ENCODE results near the gene LMF1.

Gene LMF1

DNA sequence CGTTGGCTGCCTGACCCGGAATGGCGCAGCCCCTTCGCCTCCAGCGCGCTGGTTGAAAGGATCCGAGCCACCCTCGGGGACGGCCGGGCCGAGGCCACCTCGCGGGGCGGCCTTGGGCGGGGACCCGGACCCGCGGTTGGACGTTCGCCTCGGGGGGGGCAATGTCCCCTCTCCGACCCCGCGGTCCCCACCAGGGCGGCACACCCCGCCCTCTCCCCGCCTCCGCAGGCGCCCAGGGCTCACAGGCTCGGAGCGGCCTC, 9.7 kb upstream of the LMF1 start:
- Histone ChIP-seq H3K4me2 (ENCODE audit: low read length) (peak overlapping the region; percentile 66), H3K27ac (no peak overlapping the region), H3K27me3 (ENCODE audit: control insufficient read depth, insufficient read depth, low read length) (no peaks in the 10 kb centered on the region), H3K4me1 (no peaks in the 10 kb centered on the region), H3K36me3 (ENCODE audit: control insufficient read depth, insufficient read depth, low read length) (no peaks in the 10 kb centered on the region), H3K79me2 (no peaks in the 10 kb centered on the region), H2AFZ (peak overlapping the region; percentile 25), H3K4me3 (ENCODE audit: low read depth, low read length) (no peak overlapping the region), H3K9ac (no peak overlapping the region), H3K9me3 (ENCODE audit: control insufficient read depth, low read length) (no peaks in the 10 kb centered on the region)
- TF ChIP-seq, protein P1, sequence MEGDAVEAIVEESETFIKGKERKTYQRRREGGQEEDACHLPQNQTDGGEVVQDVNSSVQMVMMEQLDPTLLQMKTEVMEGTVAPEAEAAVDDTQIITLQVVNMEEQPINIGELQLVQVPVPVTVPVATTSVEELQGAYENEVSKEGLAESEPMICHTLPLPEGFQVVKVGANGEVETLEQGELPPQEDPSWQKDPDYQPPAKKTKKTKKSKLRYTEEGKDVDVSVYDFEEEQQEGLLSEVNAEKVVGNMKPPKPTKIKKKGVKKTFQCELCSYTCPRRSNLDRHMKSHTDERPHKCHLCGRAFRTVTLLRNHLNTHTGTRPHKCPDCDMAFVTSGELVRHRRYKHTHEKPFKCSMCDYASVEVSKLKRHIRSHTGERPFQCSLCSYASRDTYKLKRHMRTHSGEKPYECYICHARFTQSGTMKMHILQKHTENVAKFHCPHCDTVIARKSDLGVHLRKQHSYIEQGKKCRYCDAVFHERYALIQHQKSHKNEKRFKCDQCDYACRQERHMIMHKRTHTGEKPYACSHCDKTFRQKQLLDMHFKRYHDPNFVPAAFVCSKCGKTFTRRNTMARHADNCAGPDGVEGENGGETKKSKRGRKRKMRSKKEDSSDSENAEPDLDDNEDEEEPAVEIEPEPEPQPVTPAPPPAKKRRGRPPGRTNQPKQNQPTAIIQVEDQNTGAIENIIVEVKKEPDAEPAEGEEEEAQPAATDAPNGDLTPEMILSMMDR (IDR thresholded peaks at IDR 0.05): no peak

GRCh38 chr16:979859-980594, 9.2 kb upstream of the LMF1 start:
- H2AFZ ChIP-seq: peak overlapping the region; percentile 25
- H3K79me2 ChIP-seq: no peaks in the 10 kb centered on the region
- H3K4me1 ChIP-seq: no peaks in the 10 kb centered on the region
- no peaks in the 10 kb centered on the region for H3K36me3 ChIP-seq (ENCODE audit: control insufficient read depth, insufficient read depth, low read length)
- no peaks in the 10 kb centered on the region for H3K27me3 ChIP-seq (ENCODE audit: control insufficient read depth, insufficient read depth, low read length)
- no peak overlapping the region for H3K9ac ChIP-seq
- no peak overlapping the region for H3K27ac ChIP-seq
- H3K9me3 ChIP-seq (ENCODE audit: control insufficient read depth, low read length): no peaks in the 10 kb centered on the region
- H3K4me3 ChIP-seq (ENCODE audit: low read depth, low read length): no peak overlapping the region
- TF ChIP-seq, protein P1 (IDR thresholded peaks at IDR 0.05): no peak
- H3K4me2 ChIP-seq (ENCODE audit: low read length): peak overlapping the region; percentile 66

- H3K9ac ChIP-seq: no peak overlapping the region
- no peak overlapping the region for H2AFZ ChIP-seq
- H3K4me2 ChIP-seq (ENCODE audit: low read length): no peak overlapping the region
- no peak overlapping the region for H3K4me3 ChIP-seq (ENCODE audit: low read depth, low read length)
- no peaks in the 10 kb centered on the region for H3K9me3 ChIP-seq (ENCODE audit: control insufficient read depth, low read length)
- no peaks in the 10 kb centered on the region for H3K36me3 ChIP-seq (ENCODE audit: control insufficient read depth, insufficient read depth, low read length)
- H3K4me1 ChIP-seq: no peaks in the 10 kb centered on the region
- H3K79me2 ChIP-seq: no peaks in the 10 kb centered on the region
- no peaks in the 10 kb centered on the region for H3K27me3 ChIP-seq (ENCODE audit: control insufficient read depth, insufficient read depth, low read length)
- TF ChIP-seq, protein P1 (IDR thresholded peaks at IDR 0.05): no peak
- no peak overlapping the region for H3K27ac ChIP-seq
Measured at GRCh38 chr16:979147-979546, 8.4 kb upstream of the LMF1 start.

DNA sequence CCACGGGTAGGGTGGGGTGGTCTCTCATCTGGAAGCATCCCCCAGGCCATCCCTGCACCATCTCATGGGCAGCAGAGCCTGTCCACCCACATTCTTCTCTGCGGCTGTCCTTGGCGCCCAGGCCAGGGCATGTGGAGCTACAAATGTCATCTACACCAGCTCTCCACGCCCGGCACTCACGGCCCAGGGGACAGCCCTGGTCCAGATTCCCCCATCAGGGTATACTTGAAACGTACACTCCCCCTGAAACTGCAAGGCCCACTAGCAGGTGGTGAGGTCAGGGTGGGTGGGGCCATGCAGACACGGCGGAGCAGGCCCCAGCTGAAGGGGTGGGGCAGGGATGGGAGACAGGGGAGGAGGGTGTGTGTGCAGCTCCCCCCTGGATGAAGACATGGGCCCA, 7.6 kb upstream of the LMF1 start:
- no peaks in the 10 kb centered on the region for H3K79me2 ChIP-seq
- no peak overlapping the region for H3K4me2 ChIP-seq (ENCODE audit: low read length)
- no peak overlapping the region for H2AFZ ChIP-seq
- H3K27me3 ChIP-seq (ENCODE audit: control insufficient read depth, insufficient read depth, low read length): no peaks in the 10 kb centered on the region
- no peaks in the 10 kb centered on the region for H3K4me1 ChIP-seq
- no peaks in the 10 kb centered on the region for H3K9me3 ChIP-seq (ENCODE audit: control insufficient read depth, low read length)
- no peaks in the 10 kb centered on the region for H3K36me3 ChIP-seq (ENCODE audit: control insufficient read depth, insufficient read depth, low read length)
- TF ChIP-seq, protein P1 (IDR thresholded peaks at IDR 0.05): no peak
- H3K27ac ChIP-seq: no peak overlapping the region
- H3K9ac ChIP-seq: no peak overlapping the region
- no peak overlapping the region for H3K4me3 ChIP-seq (ENCODE audit: low read depth, low read length)

DNA sequence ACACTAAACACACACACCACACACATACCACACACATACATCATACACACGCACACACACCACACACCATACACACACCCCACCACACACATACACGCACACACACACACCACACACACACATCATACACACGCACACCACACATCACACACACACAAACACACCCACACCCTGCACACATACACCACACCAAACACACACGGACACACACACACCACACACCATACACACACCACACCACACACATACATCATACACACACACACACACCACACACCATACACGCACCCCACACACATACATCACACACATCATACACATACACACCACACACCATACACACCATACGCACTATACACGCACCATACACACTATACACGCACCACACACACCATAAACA, 7.1 kb upstream of the LMF1 start:
- H3K9ac ChIP-seq: no peak overlapping the region
- no peak overlapping the region for H3K4me2 ChIP-seq (ENCODE audit: low read length)
- no peaks in the 10 kb centered on the region for H3K9me3 ChIP-seq (ENCODE audit: control insufficient read depth, low read length)
- no peak overlapping the region for H3K27ac ChIP-seq
- H3K27me3 ChIP-seq (ENCODE audit: control insufficient read depth, insufficient read depth, low read length): no peaks in the 10 kb centered on the region
- H3K4me1 ChIP-seq: no peaks in the 10 kb centered on the region
- TF ChIP-seq, protein P1 (IDR thresholded peaks at IDR 0.05): no peak
- no peak overlapping the region for H2AFZ ChIP-seq
- H3K4me3 ChIP-seq (ENCODE audit: low read depth, low read length): no peak overlapping the region
- no peaks in the 10 kb centered on the region for H3K36me3 ChIP-seq (ENCODE audit: control insufficient read depth, insufficient read depth, low read length)
- H3K79me2 ChIP-seq: no peaks in the 10 kb centered on the region

All from parathyroid adenoma (tissue), 2 donors.